Raji (cell line): ENCODE measurements around the gene CBLN3.

Source experiments
- POLR2A ChIP-seq: IDR thresholded peaks from 2 replicates; pipeline ENCODE4 v1.6.1; 2011; ENCODE audit warnings: low read depth, low read length, control low read depth; ENCODE audit not compliant: insufficient read depth

Gene CBLN3

GRCh38 chr14:24388474-24389179, 40.8 kb downstream of the CBLN3 start:
- TF ChIP-seq POLR2A: no peak

- no peak for TF ChIP-seq POLR2A
Measured at GRCh38 chr14:24387009-24387345, 42.5 kb downstream of the CBLN3 start.

- no peak for TF ChIP-seq POLR2A
Measured at GRCh38 chr14:24385524-24385923, 43.9 kb downstream of the CBLN3 start.

- no peak for TF ChIP-seq POLR2A
Measured at GRCh38 chr14:24384169-24384568, 45.3 kb downstream of the CBLN3 start.

- no peak for TF ChIP-seq POLR2A
Measured at GRCh38 chr14:24382064-24382371, 47.5 kb downstream of the CBLN3 start.

- TF ChIP-seq POLR2A: no peak
Measured at GRCh38 chr14:24381363-24382063, 48.0 kb downstream of the CBLN3 start.

- no peak for TF ChIP-seq POLR2A
Measured at GRCh38 chr14:24379907-24380730, 49.3 kb downstream of the CBLN3 start.

- no peak for TF ChIP-seq POLR2A
Measured at GRCh38 chr14:24378981-24379906, 50.2 kb downstream of the CBLN3 start.

- TF ChIP-seq POLR2A: no peak
Measured at GRCh38 chr14:24378327-24378726, 51.1 kb downstream of the CBLN3 start.

GRCh38 chr14:24377657-24378056, 51.8 kb downstream of the CBLN3 start:
- no peak for TF ChIP-seq POLR2A

GRCh38 chr14:24377126-24377525, 52.3 kb downstream of the CBLN3 start:
- TF ChIP-seq POLR2A: no peak
